Caco-2 (cell line): Measurements from ENCODE around the gene FAM117B. TPM values are rescaled to one million over a fixed set of nuclear protein-coding genes. Genes with fewer than 3 reads are reported as not detected.

ENCODE experiments used
- BruUV-seq: library from RNA; stranded (reverse); fragments of 400-500 nt; replicated peaks from 2 replicates; lab custom pipeline; 2021; lab: Mats Ljungman, UMichigan
- CTCF ChIA-PET: fragments of 300-600 bp; sonication (Branson Sonifier 250); formaldehyde crosslinking; loops from one replicate; lab custom pipeline; 2022; ENCODE audit warnings: antibody characterized with exemption; lab: Charles Lee
- POLR2A ChIA-PET: fragments of 300-600 bp; sonication (Branson Sonifier 250); formaldehyde crosslinking; loops from one replicate; lab custom pipeline; 2022; ENCODE audit warnings: antibody characterized with exemption; lab: Charles Lee
- DNase-seq, 2 experiments: peaks; one replicate each; pipeline versions ENCODE4 v3.0.0 to v3.0.0-alpha.2; 2020 to 2022
- H3K27me3 ChIP-seq: replicated peaks from 2 replicates; pipeline ENCODE4 v1.6.0; 2011; ENCODE audit warnings: low read length; ENCODE audit not compliant: control insufficient read depth, insufficient read depth
- H3K36me3 ChIP-seq: 2 replicates; pipeline ENCODE4 v1.5.1; 2011; ENCODE audit warnings: low read length; ENCODE audit not compliant: control insufficient read depth, insufficient read depth
- H3K4me1 ChIP-seq: fragments of 250-450 bp; sonication (Bioruptor Pico); 2 replicates; pipeline ENCODE4 v1.5.1; 2020; ENCODE audit warnings: mild to moderate bottlenecking
- H3K4me3 ChIP-seq: 2 replicates; pipeline ENCODE4 v1.5.1; 2011; ENCODE audit warnings: low read depth, mild to moderate bottlenecking, control low read depth, low read length
- H3K9me3 ChIP-seq: fragments of 250-450 bp; sonication (Bioruptor Pico); 2 replicates; pipeline ENCODE4 v1.5.1; 2020; ENCODE audit warnings: mild to moderate bottlenecking, moderate library complexity
- H3K27ac Mint-ChIP-seq: one replicate; pipeline ENCODE4 v1.8.0; 2022; ENCODE audit warnings: mixed read lengths; ENCODE audit not compliant: unreplicated experiment
- H3K27me3 Mint-ChIP-seq: one replicate; pipeline ENCODE4 v1.8.0; 2022; ENCODE audit warnings: mixed read lengths; ENCODE audit not compliant: insufficient read depth, unreplicated experiment
- H3K36me3 Mint-ChIP-seq: one replicate; pipeline ENCODE4 v1.8.0; 2022; ENCODE audit warnings: mild to moderate bottlenecking, mixed read lengths; ENCODE audit not compliant: insufficient read depth, unreplicated experiment
- H3K4me1 Mint-ChIP-seq: one replicate; pipeline ENCODE4 v1.8.0; 2022; ENCODE audit warnings: low read depth, mixed read lengths; ENCODE audit not compliant: unreplicated experiment
- H3K4me3 Mint-ChIP-seq: one replicate; pipeline ENCODE4 v1.8.0; 2022; ENCODE audit warnings: mild to moderate bottlenecking, moderate library complexity, mixed read lengths; ENCODE audit not compliant: unreplicated experiment
- H3K9me3 Mint-ChIP-seq: one replicate; pipeline ENCODE4 v1.8.0; 2022; ENCODE audit warnings: mixed read lengths; ENCODE audit not compliant: unreplicated experiment
- CTCF ChIP-seq, 2 experiments: fragments of 200-600 bp in 1 of 2; IDR thresholded peaks; 1 replicate in 1 of 2; 2 replicates in 1 of 2; pipeline versions ENCODE4 v1.5.1 to v1.8.0; 2011 to 2022; ENCODE audit warnings: antibody characterized with exemption in 1 of 2, control low read depth in 1 of 2, inconsistent platforms in 1 of 2, low read depth in 1 of 2, low read length in 1 of 2, mild to moderate bottlenecking in 1 of 2, moderate library complexity in 1 of 2; ENCODE audit not compliant: insufficient read depth in 1 of 2, severe bottlenecking in 1 of 2, unreplicated experiment in 1 of 2
- intact Hi-C: fragments of 100-400 bp; cut with micrococcal nuclease; formaldehyde crosslinking; loops from one replicate; pipeline ENCODE4 v1.10.0; 2022; ENCODE audit not compliant: unreplicated experiment
- total RNA-seq: library from RNA; stranded (reverse); gene quantifications from 2 replicates; pipeline ENCODE4 v1.2.3, GENCODE V29; 2022

Gene FAM117B
- total RNA-seq, 1 experiment from 2014 or later: 9.8 TPM

GRCh38 chr2:202695166-202695565 is 60.4 kb downstream of the FAM117B start:
- no peak for DNase-seq
- Mint-ChIP-seq H3K36me3 (no peaks in the 10 kb centered on the region), H3K4me3 (no peak overlapping the region)

GRCh38 chr2:202700075-202700901 is 65.5 kb downstream of the FAM117B start:
- CTCF ChIA-PET: no interaction called here
- POLR2A ChIA-PET: interaction anchor here (0.6 kb wide), 1 partner anchor 64 kb away, joined by 4 read pairs; no protein-coding TSS in a partner anchor
- H3K4me3 Mint-ChIP-seq: no peak overlapping the region
- H3K27me3 Mint-ChIP-seq: no peaks in the 10 kb centered on the region
- Histone ChIP-seq H3K27me3 (no peaks in the 10 kb centered on the region), H3K4me1 (no peaks in the 10 kb centered on the region), H3K36me3 (no peaks in the 10 kb centered on the region), H3K9me3 (no peaks in the 10 kb centered on the region), H3K4me3 (no peak overlapping the region)
- intact Hi-C loops: no loop called here
- no TSS peak for BruUV-seq
- no peaks in the 10 kb centered on the region for H3K4me1 Mint-ChIP-seq
- H3K27ac Mint-ChIP-seq: no peak overlapping the region
- H3K9me3 Mint-ChIP-seq: no peaks in the 10 kb centered on the region
- DNase-seq: no peak
- no peak for TF ChIP-seq CTCF (IDR thresholded peaks at IDR 0.05; ENCODE audit: insufficient read depth in 1 of 2, low read depth in 1 of 2, low read length in 1 of 2, severe bottlenecking in 1 of 2, unreplicated experiment in 1 of 2)
- no peaks in the 10 kb centered on the region for H3K36me3 Mint-ChIP-seq

More at GRCh38 chr2:202695166-202695565, 60.4 kb downstream of the FAM117B start:
- Mint-ChIP-seq H3K27ac (no peak overlapping the region), H3K9me3 (no peaks in the 10 kb centered on the region), H3K27me3 (no peaks in the 10 kb centered on the region), H3K4me1 (no peaks in the 10 kb centered on the region)
- Histone ChIP-seq H3K36me3 (no peaks in the 10 kb centered on the region), H3K9me3 (no peaks in the 10 kb centered on the region), H3K4me3 (no peak overlapping the region), H3K4me1 (no peaks in the 10 kb centered on the region), H3K27me3 (no peaks in the 10 kb centered on the region)
- POLR2A ChIA-PET: no interaction called here
- intact Hi-C loops: no loop called here
- BruUV-seq: no TSS peak
- no peak for TF ChIP-seq CTCF (IDR thresholded peaks at IDR 0.05; ENCODE audit: insufficient read depth in 1 of 2, low read depth in 1 of 2, low read length in 1 of 2, severe bottlenecking in 1 of 2, unreplicated experiment in 1 of 2)
- CTCF ChIA-PET: no interaction called here

- POLR2A ChIA-PET: no interaction called here
- CTCF ChIA-PET: no interaction called here
These were observed 68.3 kb downstream of the FAM117B start for GRCh38 chr2:202703091-202703490.

More at GRCh38 chr2:202703091-202703490, 68.3 kb downstream of the FAM117B start:
- no peaks in the 10 kb centered on the region for H3K36me3 ChIP-seq
- intact Hi-C loops: no loop called here
- H3K4me3 ChIP-seq: no peak overlapping the region
- Mint-ChIP-seq H3K4me3 (no peak overlapping the region), H3K4me1 (no peaks in the 10 kb centered on the region), H3K36me3 (no peaks in the 10 kb centered on the region), H3K9me3 (no peaks in the 10 kb centered on the region), H3K27me3 (no peaks in the 10 kb centered on the region), H3K27ac (no peak overlapping the region)
- no peak for TF ChIP-seq CTCF (IDR thresholded peaks at IDR 0.05; ENCODE audit: insufficient read depth in 1 of 2, low read depth in 1 of 2, low read length in 1 of 2, severe bottlenecking in 1 of 2, unreplicated experiment in 1 of 2)
- no peaks in the 10 kb centered on the region for H3K27me3 ChIP-seq
- BruUV-seq: no TSS peak
- no peaks in the 10 kb centered on the region for H3K4me1 ChIP-seq
- DNase-seq: no peak
- no peaks in the 10 kb centered on the region for H3K9me3 ChIP-seq
